Purkinje cell (primary cell): ENCODE measurements around the gene LDLRAP1. TPM values are rescaled to one million over a fixed set of nuclear protein-coding genes. Genes with fewer than 3 reads are reported as not detected.

ENCODE experiments used
- polyA plus RNA-seq: library from polyadenylated mRNA; unstranded; fragments of >200 nt; fragmentation: Nextera tagmentation; gene quantifications from 2 replicates; pipeline ENCODE4 v1.2.1, GENCODE V29; 2014

The LDLRAP1 gene
- 0.16 and 0.36 TPM in 2 replicates for polyA plus RNA-seq

DNA sequence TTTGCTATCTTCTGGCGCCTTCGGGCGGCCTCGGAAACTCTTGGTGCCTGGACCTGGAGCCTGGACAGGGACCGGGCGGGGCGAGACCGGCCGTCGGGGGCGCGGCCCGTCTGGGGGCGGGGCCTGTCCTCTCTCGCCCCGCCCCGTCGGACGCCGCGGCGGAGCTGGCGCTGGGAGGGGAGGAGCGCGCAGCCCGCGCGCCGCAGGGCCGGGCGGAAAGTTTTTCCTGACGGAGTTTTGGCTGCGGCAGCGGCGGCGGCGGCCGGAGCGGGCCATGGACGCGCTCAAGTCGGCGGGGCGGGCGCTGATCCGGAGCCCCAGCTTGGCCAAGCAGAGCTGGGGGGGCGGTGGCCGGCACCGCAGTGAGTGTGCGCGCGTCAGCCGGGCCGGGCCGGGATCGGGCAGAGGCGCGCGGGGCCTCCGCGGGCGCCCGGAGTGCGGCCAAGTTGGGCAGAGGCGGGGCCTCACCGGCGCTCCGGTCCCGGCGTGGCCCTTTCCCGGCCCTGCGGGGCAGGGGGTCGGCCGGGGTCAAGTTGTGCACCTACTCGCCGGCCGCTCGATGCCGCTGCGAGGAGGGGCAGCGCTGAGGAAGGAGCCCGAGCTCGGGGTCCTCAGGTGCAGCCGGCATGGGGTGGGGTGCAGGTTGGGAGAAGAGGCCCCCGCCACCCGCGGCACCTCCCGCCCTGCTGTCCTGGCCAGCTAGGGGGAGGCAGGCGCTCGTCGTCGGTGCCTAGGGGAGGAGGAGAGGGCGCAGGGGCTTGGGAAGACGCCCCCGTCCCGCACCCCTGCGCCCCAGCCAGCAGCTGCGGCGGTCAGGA is at the start of gene LDLRAP1:
LDLRAP1 (plus strand) TSS at position 182 of the 818 bp plus-strand sequence; CDS start at position 275, 93 bp downstream.

DNA sequence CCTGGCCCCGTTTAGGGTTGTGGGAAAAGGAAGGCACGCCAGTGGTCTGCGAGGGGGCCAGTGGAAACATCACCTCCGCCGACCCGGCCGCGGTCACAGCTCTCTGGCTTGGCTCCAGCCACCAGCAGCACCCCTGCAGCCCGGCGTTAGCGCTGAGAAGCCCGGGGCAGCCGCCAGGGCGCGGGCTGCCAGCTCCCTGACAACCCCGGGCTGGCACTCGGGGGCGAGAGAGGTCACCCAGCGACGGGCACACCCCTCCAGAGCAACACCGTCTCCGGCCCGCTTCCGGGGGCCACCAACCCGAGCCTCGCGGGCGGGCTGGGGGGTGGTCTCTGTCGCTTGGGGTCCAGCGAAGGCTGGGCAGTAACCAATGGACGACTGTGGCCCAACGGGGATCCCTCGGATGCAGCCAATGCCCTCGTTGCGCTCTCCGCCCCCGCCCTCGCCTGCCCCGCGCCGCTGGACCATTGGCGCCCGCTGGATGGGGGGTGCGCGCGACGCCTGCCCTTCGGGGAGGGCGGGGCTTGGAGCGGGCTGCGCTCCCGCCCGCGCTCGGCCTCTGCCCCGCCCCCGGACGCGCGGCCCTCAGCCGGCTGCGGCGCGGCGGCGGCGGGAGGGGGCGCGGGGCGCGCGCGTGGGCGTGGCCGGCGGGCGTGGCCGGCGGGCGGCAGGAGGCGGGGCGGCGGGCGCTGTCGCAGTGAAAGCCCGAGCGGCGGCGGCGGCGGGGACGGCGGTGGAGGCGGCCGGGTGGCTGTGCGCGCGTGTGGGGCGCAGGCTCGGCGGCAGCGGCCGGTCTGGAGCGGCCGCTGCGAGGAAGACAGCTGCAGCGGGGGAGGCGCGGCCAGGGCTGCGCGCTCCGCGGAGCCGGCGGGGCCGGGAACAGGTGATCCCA is 72.9 kb downstream of the LDLRAP1 start, which contains the start of gene MAN1C1:
MAN1C1 (plus strand) TSS at position 697 of the 892 bp plus-strand sequence. CDS start 1,007 bp downstream, outside the sequence.

Other genes starting within 250 kb of the LDLRAP1 start
- gene TMEM50A, start 205.3 kb upstream of the LDLRAP1 start, polyA plus RNA-seq: 83.5 and 104 TPM in 2 replicates
- 1.6 and 2.1 TPM in 2 replicates for gene RHCE, start 122.8 kb upstream of the LDLRAP1 start, polyA plus RNA-seq
- gene MACO1, start 112.7 kb upstream of the LDLRAP1 start, polyA plus RNA-seq: 8.3 and 11.9 TPM in 2 replicates
- gene MAN1C1, start 73.2 kb downstream of the LDLRAP1 start, polyA plus RNA-seq: 3.5 TPM in 1 of 2 replicates, not detected in the other